GM23338 (cell line): ENCODE data around the gene ITPR2. TPM values are rescaled to one million over a fixed set of nuclear protein-coding genes. Genes with fewer than 3 reads are reported as not detected.

Experiments used
- ATAC-seq: fragments of 200-7000 bp; cut with Tn5 transposase; 3 replicates; pipeline ENCODE4 v1.9.1; 2020
- DNase-seq: peaks from one replicate; pipeline ENCODE4 v3.0.0-alpha.2; 2015; ENCODE audit warnings: low spot score
- H2AFZ ChIP-seq: fragments of 200-600 bp; sonication (generic); 2 replicates; pipeline ENCODE4 v1.8.0; 2016; ENCODE audit warnings: antibody characterized with exemption, mild to moderate bottlenecking, moderate library complexity
- H3F3A ChIP-seq: fragments of 200-600 bp; sonication (generic); replicated peaks from 2 replicates; pipeline ENCODE4 v1.8.0; 2017; ENCODE audit warnings: antibody characterized with exemption, mixed run types, low read depth
- H3K27ac ChIP-seq: fragments of 200-600 bp; sonication (generic); 2 replicates; pipeline ENCODE4 v1.6.1; 2016; ENCODE audit warnings: low read depth
- H3K27me3 ChIP-seq: fragments of 200-600 bp; sonication (generic); 2 replicates; pipeline ENCODE4 v1.8.0; 2016; ENCODE audit warnings: mild to moderate bottlenecking, mixed run types, moderate library complexity; ENCODE audit not compliant: insufficient read depth
- H3K36me3 ChIP-seq: fragments of 200-600 bp; sonication (generic); 2 replicates; pipeline ENCODE4 v1.8.0; 2016; ENCODE audit warnings: mild to moderate bottlenecking; ENCODE audit not compliant: insufficient read depth
- H3K4me1 ChIP-seq: fragments of 200-600 bp; sonication (generic); 2 replicates; pipeline ENCODE4 v1.8.0; 2016; ENCODE audit warnings: mild to moderate bottlenecking, moderate library complexity; ENCODE audit not compliant: insufficient read depth
- H3K4me2 ChIP-seq: fragments of 200-600 bp; sonication (generic); 2 replicates; pipeline ENCODE4 v1.7.1; 2017; ENCODE audit warnings: mixed run types
- H3K4me3 ChIP-seq: fragments of 200-600 bp; sonication (generic); 2 replicates; pipeline ENCODE4 v1.6.1; 2016; ENCODE audit warnings: mixed run types
- H3K79me2 ChIP-seq: fragments of 200-600 bp; sonication (generic); replicated peaks from 2 replicates; pipeline ENCODE4 v1.8.0; 2017; ENCODE audit warnings: mild to moderate bottlenecking; ENCODE audit not compliant: insufficient read depth
- H3K9me2 ChIP-seq: fragments of 200-600 bp; sonication (generic); 2 replicates; pipeline ENCODE4 v1.8.0; 2017; ENCODE audit not compliant: insufficient read depth
- H4K20me1 ChIP-seq: fragments of 200-600 bp; sonication (generic); replicated peaks from 2 replicates; pipeline ENCODE4 v1.8.0; 2017; ENCODE audit warnings: mild to moderate bottlenecking; ENCODE audit not compliant: insufficient read depth
- H3K27ac Mint-ChIP-seq: 2 replicates; pipeline ENCODE4 v1.8.0; 2020; ENCODE audit warnings: inconsistent platforms, mild to moderate bottlenecking, moderate library complexity, mixed read lengths
- H3K27me3 Mint-ChIP-seq: 3 replicates; pipeline ENCODE4 v1.8.0; 2022; ENCODE audit warnings: low read depth, mild to moderate bottlenecking, moderate library complexity, mixed read lengths, inconsistent platforms; ENCODE audit not compliant: insufficient read depth, poor library complexity
- H3K36me3 Mint-ChIP-seq: 3 replicates; pipeline ENCODE4 v1.8.0; 2021; ENCODE audit warnings: low read depth, mild to moderate bottlenecking, inconsistent platforms, moderate library complexity, mixed read lengths
- H3K4me1 Mint-ChIP-seq: 3 replicates; pipeline ENCODE4 v1.8.0; 2020; ENCODE audit warnings: mild to moderate bottlenecking, inconsistent platforms, mixed read lengths
- H3K4me3 Mint-ChIP-seq: 3 replicates; pipeline ENCODE4 v1.8.0; 2021; ENCODE audit warnings: moderate library complexity, mild to moderate bottlenecking, inconsistent platforms, mixed read lengths
- H3K9me3 Mint-ChIP-seq: 3 replicates; pipeline ENCODE4 v1.8.0; 2020; ENCODE audit warnings: moderate library complexity, mild to moderate bottlenecking, inconsistent platforms, mixed read lengths
- CREB1 ChIP-seq: fragments of 250-450 bp; sonication (Bioruptor Pico); IDR thresholded peaks from 2 replicates; pipeline ENCODE4 v1.5.0; 2020; ENCODE audit warnings: low read depth, mild to moderate bottlenecking, moderate library complexity
- ETS1 ChIP-seq: IDR thresholded peaks from 2 replicates; pipeline ENCODE4 v1.6.1; 2016; ENCODE audit warnings: antibody characterized with exemption
- EZH2 ChIP-seq: fragments of 200-600 bp; sonication (generic); IDR thresholded peaks from one replicate; pipeline ENCODE4 v1.8.0; 2017; ENCODE audit warnings: antibody characterized with exemption, mild to moderate bottlenecking, low read depth; ENCODE audit not compliant: unreplicated experiment
- EZH2phosphoT487 ChIP-seq: fragments of 200-600 bp; sonication (generic); IDR thresholded peaks from one replicate; pipeline ENCODE4 v1.8.1; 2018; ENCODE audit warnings: antibody characterized with exemption; ENCODE audit not compliant: unreplicated experiment
- JUNB ChIP-seq: IDR thresholded peaks from one replicate; pipeline ENCODE4 v1.6.1; 2016; ENCODE audit warnings: antibody characterized with exemption; ENCODE audit not compliant: unreplicated experiment
- NANOG ChIP-seq: IDR thresholded peaks from 2 replicates; pipeline ENCODE4 v1.6.1; 2016; ENCODE audit warnings: antibody characterized with exemption, borderline replicate concordance
- POLR2AphosphoS5 ChIP-seq: IDR thresholded peaks from 2 replicates; pipeline ENCODE4 v1.6.1; 2016; ENCODE audit warnings: antibody characterized with exemption, low read depth
- STAT1 ChIP-seq: IDR thresholded peaks from one replicate; pipeline ENCODE4 v1.6.1; 2016; ENCODE audit warnings: antibody characterized with exemption; ENCODE audit not compliant: unreplicated experiment
- ZNF114 ChIP-seq: fragments of 250-450 bp; sonication (Bioruptor Pico); IDR thresholded peaks from 2 replicates; pipeline ENCODE4 v1.5.0; 2020; ENCODE audit warnings: mild to moderate bottlenecking, moderate library complexity
- ZNF331 ChIP-seq: fragments of 250-450 bp; sonication (Bioruptor Pico); IDR thresholded peaks from 2 replicates; pipeline ENCODE4 v1.5.0; 2020; ENCODE audit warnings: low read depth, mild to moderate bottlenecking, moderate library complexity
- ZNF462 ChIP-seq: fragments of 250-450 bp; sonication (Bioruptor Pico); IDR thresholded peaks from 2 replicates; pipeline ENCODE4 v1.5.0; 2020; ENCODE audit warnings: mild to moderate bottlenecking, moderate library complexity
- polyA plus RNA-seq: library from polyadenylated mRNA; unstranded; fragments of >200 nt; fragmentation: Nextera tagmentation; extraction: Ambion mirVana; gene quantifications from 2 replicates; pipeline ENCODE4 v1.2.1, GENCODE V29; 2016
- total RNA-seq: library from RNA; depleted of rRNA; stranded (reverse); fragments of >200 nt; shearing (Covaris generic); gene quantifications from 2 replicates; pipeline ENCODE4 v1.2.3, GENCODE V29; 2014
- TF ChIP-seq, protein P1 (sequence below): IDR thresholded peaks from one replicate; pipeline ENCODE4 v1.6.1; 2018; ENCODE audit warnings: antibody characterized with exemption; ENCODE audit not compliant: unreplicated experiment
- TF ChIP-seq, protein P2 (sequence below), 2 experiments: fragments of 200-600 bp in 1 of 2; sonication (generic) in 1 of 2; conservative IDR thresholded peaks; 2 replicates each; pipeline versions ENCODE4 v1.5.1 to v1.6.1; 2016 to 2017; ENCODE audit warnings: antibody characterized with exemption in 2 of 2, low read depth in 2 of 2, mild to moderate bottlenecking in 2 of 2, moderate library complexity in 1 of 2

The ITPR2 gene
- total and polyA plus RNA-seq, 2 experiments from 2014 or later: 44.5 to 65.2 TPM

GRCh38 chr12:26317942-26318575 is 514.9 kb downstream of the ITPR2 start:
- Mint-ChIP-seq H3K9me3 (peaks cover 21% of the 10 kb centered on the region), H3K4me3 (no peak overlapping the region), H3K4me1 (0 out of 3 replicates have a peak, but pooled peaks cover 2% of the 10 kb centered on the region), H3K27ac (no peak overlapping the region), H3K36me3 (peaks cover 8% of the 10 kb centered on the region; the same call in 2 of the 3 replicates), H3K27me3 (no peaks in the 10 kb centered on the region)
- H3K79me2 ChIP-seq: no peaks in the 10 kb centered on the region
- H3K4me3 ChIP-seq: no peak overlapping the region
- H3K4me2 ChIP-seq: no peak overlapping the region
- H3F3A ChIP-seq: no peaks in the 10 kb centered on the region
- no peaks in the 10 kb centered on the region; the same call in 1 of the 2 replicates for H3K9me2 ChIP-seq
- H2AFZ ChIP-seq: peak overlapping the region; percentile 59; the same call in 1 of the 2 replicates
- H3K36me3 ChIP-seq: no peaks in the 10 kb centered on the region
- H3K27ac ChIP-seq: no peak overlapping the region
- no peak for TF ChIP-seq ZNF331
- TF ChIP-seq, protein P1, sequence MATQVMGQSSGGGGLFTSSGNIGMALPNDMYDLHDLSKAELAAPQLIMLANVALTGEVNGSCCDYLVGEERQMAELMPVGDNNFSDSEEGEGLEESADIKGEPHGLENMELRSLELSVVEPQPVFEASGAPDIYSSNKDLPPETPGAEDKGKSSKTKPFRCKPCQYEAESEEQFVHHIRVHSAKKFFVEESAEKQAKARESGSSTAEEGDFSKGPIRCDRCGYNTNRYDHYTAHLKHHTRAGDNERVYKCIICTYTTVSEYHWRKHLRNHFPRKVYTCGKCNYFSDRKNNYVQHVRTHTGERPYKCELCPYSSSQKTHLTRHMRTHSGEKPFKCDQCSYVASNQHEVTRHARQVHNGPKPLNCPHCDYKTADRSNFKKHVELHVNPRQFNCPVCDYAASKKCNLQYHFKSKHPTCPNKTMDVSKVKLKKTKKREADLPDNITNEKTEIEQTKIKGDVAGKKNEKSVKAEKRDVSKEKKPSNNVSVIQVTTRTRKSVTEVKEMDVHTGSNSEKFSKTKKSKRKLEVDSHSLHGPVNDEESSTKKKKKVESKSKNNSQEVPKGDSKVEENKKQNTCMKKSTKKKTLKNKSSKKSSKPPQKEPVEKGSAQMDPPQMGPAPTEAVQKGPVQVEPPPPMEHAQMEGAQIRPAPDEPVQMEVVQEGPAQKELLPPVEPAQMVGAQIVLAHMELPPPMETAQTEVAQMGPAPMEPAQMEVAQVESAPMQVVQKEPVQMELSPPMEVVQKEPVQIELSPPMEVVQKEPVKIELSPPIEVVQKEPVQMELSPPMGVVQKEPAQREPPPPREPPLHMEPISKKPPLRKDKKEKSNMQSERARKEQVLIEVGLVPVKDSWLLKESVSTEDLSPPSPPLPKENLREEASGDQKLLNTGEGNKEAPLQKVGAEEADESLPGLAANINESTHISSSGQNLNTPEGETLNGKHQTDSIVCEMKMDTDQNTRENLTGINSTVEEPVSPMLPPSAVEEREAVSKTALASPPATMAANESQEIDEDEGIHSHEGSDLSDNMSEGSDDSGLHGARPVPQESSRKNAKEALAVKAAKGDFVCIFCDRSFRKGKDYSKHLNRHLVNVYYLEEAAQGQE: no peak
- TF ChIP-seq STAT1: no peak
- TF ChIP-seq CREB1: no peak
- TF ChIP-seq EZH2phosphoT487: no peak
- no peak for TF ChIP-seq ETS1
- TF ChIP-seq NANOG: no peak
- no peak for TF ChIP-seq ZNF114 (CRISPR knock-in tag)
- TF ChIP-seq JUNB: no peak
- TF ChIP-seq POLR2AphosphoS5: no peak
- TF ChIP-seq EZH2: no peak
- TF ChIP-seq, protein P2, sequence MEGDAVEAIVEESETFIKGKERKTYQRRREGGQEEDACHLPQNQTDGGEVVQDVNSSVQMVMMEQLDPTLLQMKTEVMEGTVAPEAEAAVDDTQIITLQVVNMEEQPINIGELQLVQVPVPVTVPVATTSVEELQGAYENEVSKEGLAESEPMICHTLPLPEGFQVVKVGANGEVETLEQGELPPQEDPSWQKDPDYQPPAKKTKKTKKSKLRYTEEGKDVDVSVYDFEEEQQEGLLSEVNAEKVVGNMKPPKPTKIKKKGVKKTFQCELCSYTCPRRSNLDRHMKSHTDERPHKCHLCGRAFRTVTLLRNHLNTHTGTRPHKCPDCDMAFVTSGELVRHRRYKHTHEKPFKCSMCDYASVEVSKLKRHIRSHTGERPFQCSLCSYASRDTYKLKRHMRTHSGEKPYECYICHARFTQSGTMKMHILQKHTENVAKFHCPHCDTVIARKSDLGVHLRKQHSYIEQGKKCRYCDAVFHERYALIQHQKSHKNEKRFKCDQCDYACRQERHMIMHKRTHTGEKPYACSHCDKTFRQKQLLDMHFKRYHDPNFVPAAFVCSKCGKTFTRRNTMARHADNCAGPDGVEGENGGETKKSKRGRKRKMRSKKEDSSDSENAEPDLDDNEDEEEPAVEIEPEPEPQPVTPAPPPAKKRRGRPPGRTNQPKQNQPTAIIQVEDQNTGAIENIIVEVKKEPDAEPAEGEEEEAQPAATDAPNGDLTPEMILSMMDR (conservative IDR thresholded peaks at IDR 0.05; ENCODE audit: low read depth in 2 of 2): no peak
- no peak for TF ChIP-seq ZNF462 (CRISPR knock-in tag)
- no peaks in the 10 kb centered on the region for H4K20me1 ChIP-seq
- DNase-seq: no peak
- no peak for ATAC-seq
- H3K4me1 ChIP-seq: no peaks in the 10 kb centered on the region
- no peaks in the 10 kb centered on the region for H3K27me3 ChIP-seq
